Measurements from ENCODE around the gene WBP2.
A peak's percentile ranks its signal among the peaks of the same experiment; 100 is the strongest.
"Not testable (repeated sequence)": the region's sequence is repeated elsewhere in the genome, so short reads cannot be mapped to it uniquely, and the experiment has no call there.

Gene WBP2

DNA sequence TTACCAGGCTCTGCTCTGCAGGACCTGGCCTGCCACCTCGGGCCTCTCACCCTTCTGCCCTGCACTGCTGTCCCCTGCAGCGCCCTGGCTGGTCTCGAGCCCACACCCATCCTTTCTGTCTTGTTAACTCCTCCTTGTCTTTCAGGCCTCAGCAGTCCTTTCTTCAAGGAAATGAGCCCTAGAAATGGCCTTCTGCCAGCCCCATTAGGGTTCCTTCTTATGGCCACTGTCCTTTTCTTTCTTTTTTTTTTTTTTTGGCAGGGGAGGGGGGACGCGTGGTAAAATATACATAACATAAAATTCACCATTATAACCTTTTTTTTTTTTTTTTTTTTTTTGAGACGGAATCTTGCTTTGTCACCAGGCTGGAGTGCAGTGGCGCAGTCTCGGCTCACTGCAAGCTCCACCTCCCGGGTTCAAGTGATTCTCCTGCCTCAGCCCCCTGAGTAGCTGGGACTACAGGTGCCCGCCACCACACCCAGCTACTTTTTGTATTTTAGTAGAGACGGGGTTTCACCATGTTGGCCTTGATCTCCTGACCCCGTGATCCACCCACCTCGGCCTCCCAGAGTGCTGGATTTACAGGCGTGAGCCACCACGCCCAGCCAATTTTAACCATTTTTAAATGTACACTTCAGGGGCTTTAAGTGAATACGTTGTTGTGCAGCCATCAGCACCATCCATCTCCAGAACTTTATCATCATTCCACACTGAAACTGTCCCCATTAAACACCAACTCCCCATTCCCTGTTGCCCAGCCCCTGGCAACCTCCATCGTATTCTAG is 10.5 kb upstream of the WBP2 start:
- not testable (repeated sequence) for DNase-seq

GRCh38 chr17:75864887-75865286 is 9.8 kb upstream of the WBP2 start:
- DNase-seq = not testable (repeated sequence)

- DNase-seq = no peak
Measured at GRCh38 chr17:75864448-75864871, 9.3 kb upstream of the WBP2 start.

GRCh38 chr17:75861927-75862317 is 6.8 kb upstream of the WBP2 start:
- DNase-seq = no peak

DNA sequence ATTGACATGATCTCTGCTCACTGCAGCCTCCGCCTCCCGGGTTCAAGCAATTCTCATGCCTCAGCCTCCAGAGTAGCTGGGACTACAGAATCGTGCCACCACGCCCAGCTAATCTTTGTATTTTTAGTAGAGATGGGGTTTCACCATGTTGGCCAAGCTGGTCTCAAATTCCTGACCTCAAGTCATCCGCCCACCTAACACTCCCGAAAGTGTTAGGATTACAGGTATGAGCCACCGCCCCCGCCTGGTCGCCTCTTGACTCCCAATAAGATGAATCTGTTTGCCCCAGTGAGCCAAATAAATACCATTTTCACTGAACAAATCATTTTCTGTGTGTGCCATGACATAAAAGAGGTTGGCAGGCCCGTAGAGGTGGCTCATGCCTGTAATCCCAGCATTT is 4.2 kb upstream of the WBP2 start:
- not testable (repeated sequence) for DNase-seq

GRCh38 chr17:75856062-75856756 is 1.1 kb upstream of the WBP2 start:
- peak; percentile 78 for DNase-seq

- no peak for DNase-seq
Measured at GRCh38 chr17:75854881-75855309, 240 bp downstream of the WBP2 start.

DNA sequence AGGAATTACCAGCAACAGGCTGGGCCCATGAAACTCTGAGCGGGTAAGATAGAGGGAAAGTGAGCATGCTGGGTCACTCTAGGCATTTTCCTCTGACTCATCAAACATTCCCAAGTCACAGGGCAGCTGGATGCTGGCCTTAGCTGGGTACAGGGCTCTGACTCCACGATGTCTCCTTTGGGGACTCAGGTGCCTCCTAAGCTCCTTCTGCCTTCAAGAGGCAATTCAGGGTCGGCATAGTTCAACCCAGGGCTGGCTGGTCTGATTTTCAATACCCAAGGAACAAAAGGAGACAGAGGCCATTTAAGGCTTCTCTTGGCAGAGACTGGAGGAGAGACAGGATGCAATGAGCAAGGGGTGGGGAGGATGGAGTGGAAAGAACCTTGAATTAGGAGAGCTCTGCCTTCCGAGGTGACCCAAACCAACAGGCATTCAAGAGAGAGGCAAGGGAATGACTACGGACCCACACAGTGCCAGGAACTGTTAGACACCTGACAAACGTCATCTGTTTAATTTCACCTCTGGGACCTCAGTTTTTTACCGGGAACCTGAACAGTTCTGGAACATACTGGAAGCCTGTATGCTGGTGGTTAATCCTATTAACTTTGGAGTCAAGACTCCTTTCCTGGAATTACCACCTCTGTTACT is 910 bp downstream of the WBP2 start:
- no peak for DNase-seq

GRCh38 chr17:75853433-75853832 is 1.7 kb downstream of the WBP2 start:
- DNase-seq = no peak

- not testable (repeated sequence) for DNase-seq
Measured at GRCh38 chr17:75851693-75851991, 3.5 kb downstream of the WBP2 start.

GRCh38 chr17:75850928-75851692 is 4.0 kb downstream of the WBP2 start:
- DNase-seq = no peak

DNA sequence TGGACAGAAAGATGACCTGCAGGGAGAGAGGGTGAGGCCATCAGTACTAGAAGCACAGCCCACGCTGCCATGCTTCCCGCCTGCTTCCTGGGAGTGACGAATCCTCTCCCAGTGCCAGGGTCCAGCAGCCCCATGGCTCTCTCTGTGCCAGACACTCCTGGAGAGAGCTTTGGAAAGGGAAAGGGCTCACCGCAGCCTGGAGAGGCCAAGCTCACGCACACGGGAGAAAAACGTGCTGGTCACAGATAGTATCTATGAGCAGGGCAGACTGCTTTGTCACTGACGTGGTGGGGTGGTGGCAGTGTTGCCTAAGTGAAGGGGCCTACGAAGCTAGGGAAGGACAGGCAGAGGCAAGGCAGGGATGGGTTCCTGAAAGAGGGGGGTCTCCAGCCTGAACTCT is 5.4 kb downstream of the WBP2 start:
- no peak for DNase-seq

GRCh38 chr17:75849279-75849646 is 5.9 kb downstream of the WBP2 start:
- DNase-seq = no peak

- no peak for DNase-seq
Measured at GRCh38 chr17:75848523-75849278, 6.4 kb downstream of the WBP2 start.

DNA sequence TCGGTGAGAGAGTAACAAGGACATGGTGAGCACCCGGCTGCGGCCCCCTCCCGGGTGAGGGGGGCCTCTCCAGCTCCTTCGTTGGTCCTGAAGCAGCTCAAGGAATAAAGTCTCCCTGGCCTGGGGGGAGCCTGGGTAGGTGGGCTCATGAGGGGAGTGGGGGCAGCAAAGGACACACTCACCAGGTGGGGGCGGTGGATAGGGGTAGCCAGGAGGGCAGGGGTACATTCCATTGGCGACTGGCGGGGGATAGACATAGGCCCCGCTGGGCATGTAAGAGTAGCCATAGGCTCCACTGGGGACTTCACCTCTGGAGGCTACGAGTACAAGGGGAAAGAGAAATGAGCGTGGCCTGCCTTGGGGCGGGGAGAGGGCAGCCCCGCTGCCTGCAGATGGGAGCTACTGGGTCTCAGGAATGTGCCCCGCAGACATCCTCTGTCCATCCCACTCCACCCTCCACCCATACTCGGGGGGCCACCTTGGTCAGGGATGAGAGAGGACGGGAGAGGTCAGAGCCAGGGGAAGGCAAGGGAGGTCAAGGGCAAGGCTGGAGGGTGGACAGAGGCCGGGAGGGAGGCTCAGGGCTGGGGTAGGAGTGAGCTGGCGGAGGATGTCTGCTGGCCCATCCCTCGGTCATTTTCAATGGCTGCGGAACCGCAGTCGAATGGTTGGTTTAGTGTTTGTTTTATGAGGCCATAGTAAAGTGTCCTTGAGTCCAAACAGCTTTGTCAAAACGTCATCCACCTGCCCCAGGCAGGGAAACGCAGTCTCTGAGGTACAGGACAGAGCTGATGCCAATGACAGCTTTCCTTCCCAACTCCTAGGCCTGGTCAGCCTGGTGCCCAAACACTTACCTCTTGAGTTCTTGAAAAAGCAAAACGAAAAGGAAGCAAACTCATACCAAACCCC is 7.3 kb downstream of the WBP2 start:
- DNase-seq = no peak

- no peak for DNase-seq
Measured at GRCh38 chr17:75846692-75847613, 8.2 kb downstream of the WBP2 start.

GRCh38 chr17:75845933-75846691 is 9.0 kb downstream of the WBP2 start:
- no peak for DNase-seq

DNA sequence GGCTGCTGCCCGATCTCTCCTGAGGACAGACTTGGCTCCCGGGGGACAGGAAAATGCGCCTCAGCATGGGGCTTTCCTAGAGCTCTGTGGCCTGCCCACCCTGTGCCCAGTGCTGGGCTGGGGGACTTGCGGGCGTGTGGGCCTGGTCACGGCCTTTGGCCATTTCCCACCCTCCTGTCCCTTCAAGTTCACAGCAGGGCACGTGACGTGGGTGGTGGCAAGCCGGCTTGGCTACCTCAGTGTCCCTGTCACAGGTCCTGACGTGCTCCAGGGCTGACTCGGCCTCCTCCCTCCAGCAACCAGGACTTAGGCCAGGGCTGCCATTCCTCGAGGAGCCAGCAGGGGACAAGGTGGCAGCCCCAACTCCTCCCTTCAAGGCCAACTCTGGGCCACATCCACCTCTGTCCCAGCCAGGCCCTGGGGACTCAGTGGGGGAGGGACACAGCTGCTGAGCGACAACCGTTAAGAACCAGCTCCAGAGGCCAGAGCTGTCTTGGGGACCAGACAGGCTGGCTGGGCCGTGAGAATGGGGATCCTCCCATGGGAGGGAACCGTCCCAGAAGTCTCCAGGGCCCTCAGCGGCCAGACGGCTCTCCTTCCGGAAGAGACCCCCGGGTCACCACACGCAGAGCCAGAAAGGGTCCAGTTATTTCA is 9.9 kb downstream of the WBP2 start:
- DNase-seq = peak; percentile 18

- no peak for DNase-seq
Measured at GRCh38 chr17:75844530-75845057, 10.5 kb downstream of the WBP2 start.
